K562 (cell line): ENCODE results near the gene SCFD1. TPM values are rescaled to one million over a fixed set of nuclear protein-coding genes. Genes with fewer than 3 reads are reported as not detected.
"Not testable (repeated sequence)": the region's sequence is repeated elsewhere in the genome, so short reads cannot be mapped to it uniquely, and the experiment has no call there.

Experiments used
- ATAC-seq: fragments of 200-7000 bp; cut with Tn5 transposase; 3 replicates; pipeline ENCODE4 v1.9.1; 2020; ENCODE audit warnings: moderate library complexity
- BruUV-seq: library from RNA; stranded (reverse); fragments of 400-500 nt; replicated peaks from 2 replicates; lab custom pipeline; 2021; lab: Mats Ljungman, UMichigan
- CTCF ChIA-PET: fragments of 300-600 bp; formaldehyde crosslinking; extraction: SDS; loops from one replicate; lab custom pipeline; 2021; ENCODE audit warnings: low intra/inter-chr PET ratio; lab: Yijun Ruan, JAX
- POLR2A ChIA-PET: fragments of 300-600, 350-650 bp; sonication (Branson Sonifier 250); formaldehyde crosslinking; extraction: SDS; loops from one replicate; lab custom pipeline; 2021; ENCODE audit warnings: antibody characterized with exemption, inconsistent platforms; lab: Yijun Ruan, JAX
- DNase-seq, 4 experiments: peaks; one replicate each; pipeline versions ENCODE4 v3.0.0 to v3.0.0-alpha.2; 2011 to 2018; ENCODE audit warnings: low spot score in 3 of 4, mixed read lengths in 3 of 4; ENCODE audit errors: extremely low read depth in 1 of 4
- FAIRE-seq: peaks from 2 replicates; lab custom pipeline; 2011; peaks lifted over from hg19 to GRCh38; lab: Jason Lieb, UNC
- H2AFZ ChIP-seq: 2 replicates; pipeline ENCODE4 v1.6.0; 2011; ENCODE audit warnings: low read depth, low read length, control low read depth, inconsistent platforms
- H3K27ac ChIP-seq: fragments of 200-600 bp; 3 replicates; pipeline ENCODE4 v1.8.0; 2011; ENCODE audit warnings: low read depth, mild to moderate bottlenecking, control low read depth, inconsistent platforms, low read length, moderate library complexity, mixed read lengths; ENCODE audit errors: extremely low read depth
- H3K27me3 ChIP-seq, 2 experiments: fragments of 300-600 bp in 1 of 2; 2 replicates in 1 of 2; 3 replicates in 1 of 2; pipeline versions ENCODE4 v1.6.0 to v1.8.0; 2011; ENCODE audit warnings: inconsistent platforms in 2 of 2, low read length in 2 of 2, mild to moderate bottlenecking in 1 of 2, mixed read lengths in 1 of 2, moderate library complexity in 1 of 2; ENCODE audit not compliant: control insufficient read depth in 2 of 2, insufficient read depth in 2 of 2
- H3K36me3 ChIP-seq: fragments of 300-600 bp; 3 replicates; pipeline ENCODE4 v1.8.0; 2011; ENCODE audit warnings: mild to moderate bottlenecking, low read length, inconsistent platforms; ENCODE audit not compliant: control insufficient read depth, insufficient read depth
- H3K4me1 ChIP-seq, 2 experiments: fragments of 200-600 bp in 1 of 2; replicated peaks in 1 of 2; 2 replicates in 1 of 2; 3 replicates in 1 of 2; pipeline versions ENCODE4 v1.5.1 to v1.8.0; 2011; ENCODE audit warnings: inconsistent platforms in 2 of 2, low read length in 2 of 2, mild to moderate bottlenecking in 1 of 2, mixed read lengths in 1 of 2, moderate library complexity in 1 of 2; ENCODE audit not compliant: control insufficient read depth in 2 of 2, insufficient read depth in 2 of 2
- H3K4me2 ChIP-seq: 2 replicates; pipeline ENCODE4 v1.6.1; 2011; ENCODE audit warnings: low read length, control low read depth, inconsistent platforms, mixed read lengths; ENCODE audit not compliant: insufficient read depth
- H3K4me3 ChIP-seq: fragments of 200-600 bp; sonication (generic), shearing (Covaris generic); 2 replicates; pipeline ENCODE4 v1.5.1; 2016; ENCODE audit warnings: control low read depth, inconsistent platforms
- H3K79me2 ChIP-seq: fragments of 200-600 bp; 3 replicates; pipeline ENCODE4 v1.8.0; 2011; ENCODE audit warnings: low read length, inconsistent platforms; ENCODE audit not compliant: control insufficient read depth, insufficient read depth
- H3K9ac ChIP-seq, 2 experiments: 2 replicates each; pipeline versions ENCODE4 v1.6.0 to v1.6.1; 2011; ENCODE audit warnings: low read depth in 2 of 2, low read length in 2 of 2, control low read depth in 1 of 2, inconsistent platforms in 1 of 2, mild to moderate bottlenecking in 1 of 2, mixed read lengths in 1 of 2; ENCODE audit not compliant: insufficient read depth in 1 of 2
- H3K9me1 ChIP-seq: one replicate; pipeline ENCODE4 v1.6.0; 2011; ENCODE audit warnings: inconsistent platforms, mild to moderate bottlenecking, low read length, moderate library complexity; ENCODE audit not compliant: control insufficient read depth, insufficient read depth
- H3K9me3 ChIP-seq: replicated peaks from 2 replicates; pipeline ENCODE4 v1.5.1; 2011; ENCODE audit warnings: low read depth, low read length, inconsistent platforms; ENCODE audit not compliant: control insufficient read depth, insufficient read depth
- H4K20me1 ChIP-seq: replicated peaks from 2 replicates; pipeline ENCODE4 v1.6.1; 2011; ENCODE audit warnings: low read length, inconsistent platforms, mixed read lengths; ENCODE audit not compliant: control insufficient read depth, insufficient read depth
- NONO ChIP-seq, 2 experiments: fragments of 200-400 bp in 1 of 2; fragments of 450-650 bp in 1 of 2; formaldehyde crosslinking in 1 of 2; IDR thresholded peaks; 2 replicates each; pipeline ENCODE4 v1.6.1; 2017; ENCODE audit warnings: low read depth in 2 of 2, mild to moderate bottlenecking in 2 of 2, moderate library complexity in 2 of 2, low read length in 1 of 2
- WGBS: fragments of 100-300 bp; shearing (Covaris generic); methylation state at CpG from one replicate; pipeline ENCODE4 v1.1.6; 2016; ENCODE audit warnings: low coverage, mixed read lengths; ENCODE audit not compliant: insufficient coverage; ENCODE audit errors: missing lambda C conversion rate; 5-methylcytosine and 5-hydroxymethylcytosine counted together
- in situ Hi-C: fragments of 300-500 bp; cut with MboI; formaldehyde crosslinking; loops from 4 replicates; pipeline ENCODE4 v1.15.0; 2018; ENCODE audit warnings: inconsistent platforms, mixed read lengths
- intact Hi-C: fragments of 100-400 bp; cut with micrococcal nuclease; formaldehyde crosslinking; loops from 2 replicates; pipeline ENCODE4 v1.14.2; 2022
- polyA plus RNA-seq, 8 experiments: library from polyadenylated mRNA; depleted of rRNA in 4 of 8; stranded (reverse) in 5 of 8; unstranded in 3 of 8; fragments of >200 nt; fragmentation: Nextera tagmentation in 2 of 8; fragmentation: Illumina TruSeq in 1 of 8; extraction: Ambion mirVana in 2 of 8; extraction: Trizol in 1 of 8; gene quantifications; 2 replicates each; pipeline versions ENCODE4 v1.2.1 to v1.2.3, GENCODE V29; 2011 to 2014; ENCODE audit warnings: inconsistent platforms in 1 of 8, missing spikeins in 1 of 8
- total RNA-seq, 7 experiments: library from RNA; depleted of rRNA in 6 of 7; stranded (reverse); fragments of >200 nt in 6 of 7; fragmentation: Illumina TruSeq in 2 of 7; extraction: Trizol in 2 of 7; gene quantifications; 2 replicates each; pipeline versions ENCODE4 v1.2.1 to v1.2.3, GENCODE V29; 2011 to 2021; ENCODE audit warnings: low replicate concordance in 1 of 7
- TF ChIP-seq, protein P1 (sequence below), 3 experiments: IDR thresholded peaks in 2 of 3; conservative IDR thresholded peaks in 1 of 3; 2 replicates each; pipeline ENCODE4 v1.5.1; 2011 to 2012; ENCODE audit warnings: low read length in 3 of 3, mild to moderate bottlenecking in 3 of 3, control low read depth in 2 of 3, improper control_type of control experiment in 1 of 3, inconsistent platforms in 1 of 3, low read depth in 1 of 3, mixed read lengths in 1 of 3, moderate library complexity in 1 of 3; ENCODE audit not compliant: insufficient read depth in 2 of 3

The SCFD1 gene
- total and polyA plus RNA-seq, 9 of the 15 experiments (the other 6 are each of a cell fraction or from before 2014, with no cell fraction given): 48.9 to 112 (median 75.2) TPM

DNA sequence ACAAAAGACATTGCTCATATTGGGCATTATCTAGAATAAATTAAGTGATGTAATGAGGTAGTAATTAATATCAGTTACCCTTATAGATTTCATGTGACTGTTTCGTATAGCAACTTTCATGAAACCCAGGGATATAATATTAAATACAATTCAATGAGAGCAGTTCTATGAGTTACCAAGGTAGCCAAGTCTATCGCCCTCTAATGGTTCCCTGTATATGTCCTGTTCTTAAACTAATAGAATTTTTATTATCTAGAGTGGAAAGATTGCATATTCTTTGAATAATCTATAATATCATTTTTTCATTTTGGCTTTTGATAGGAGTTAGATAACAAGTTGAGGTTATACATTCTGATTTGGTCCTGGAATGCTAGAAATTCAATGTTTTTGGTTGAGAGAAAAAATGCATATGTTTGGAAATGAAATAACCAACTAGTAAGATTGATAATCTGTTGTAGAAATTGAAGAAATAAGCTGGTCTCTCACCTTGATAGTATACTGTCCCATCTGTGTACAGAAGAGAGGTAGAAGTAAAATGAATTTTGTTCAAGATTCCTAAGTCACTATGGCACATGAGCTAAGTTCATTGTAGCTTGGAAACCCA is 59.7 kb downstream of the SCFD1 start:
- WGBS: 69% methylated on average over 2 of the region's 2 CpGs
- no peak for FAIRE-seq
- CTCF ChIA-PET: interaction anchor here (0.6 kb wide), 1 partner anchor 225 kb away, joined by 5 read pairs; no protein-coding TSS in a partner anchor

DNA sequence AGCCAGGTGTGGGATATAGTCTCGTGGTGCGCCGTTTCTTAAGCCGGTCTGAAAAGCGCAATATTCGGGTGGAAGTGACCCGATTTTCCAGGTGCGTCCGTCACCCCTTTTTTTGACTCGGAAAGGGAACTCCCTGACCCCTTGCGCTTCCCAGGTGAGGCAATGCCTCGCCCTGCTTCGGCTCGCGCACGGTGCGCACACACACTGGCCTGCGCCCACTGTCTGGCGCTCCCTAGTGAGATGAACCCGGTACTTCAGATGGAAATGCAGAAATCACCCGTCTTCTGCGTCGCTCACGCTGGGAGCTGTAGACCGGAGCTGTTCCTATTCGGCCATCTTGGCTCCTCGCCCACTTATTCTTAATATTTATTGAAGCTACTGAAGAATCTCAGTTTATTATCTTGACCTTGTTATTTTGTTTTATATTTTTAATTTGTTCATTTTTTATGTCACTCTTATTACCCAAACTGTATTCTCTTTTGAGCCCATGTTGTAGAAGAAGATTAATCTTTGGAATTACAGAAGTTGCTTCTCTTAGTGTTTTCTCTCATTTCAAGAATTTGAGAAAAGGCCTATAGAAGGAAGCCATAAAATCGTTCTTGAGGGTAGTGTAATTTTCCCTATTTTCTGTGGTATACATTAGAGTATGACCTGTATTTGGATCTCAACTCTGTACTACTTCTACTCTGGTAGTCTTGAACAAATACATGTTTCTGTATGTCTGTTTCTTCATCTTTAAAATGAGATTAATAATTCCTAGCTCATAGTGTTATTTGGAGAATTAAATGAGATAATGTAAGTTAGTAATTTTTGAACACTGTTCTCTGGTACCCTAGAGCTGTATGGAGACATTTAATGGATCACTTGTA is 68.6 kb downstream of the SCFD1 start:
- H3K4me2 ChIP-seq, ATAC-seq, DNase-seq, H3K27me3 ChIP-seq, H3K9me1 ChIP-seq, H3K79me2 ChIP-seq, H3K4me3 ChIP-seq, CTCF ChIA-PET, FAIRE-seq, POLR2A ChIA-PET, H4K20me1 ChIP-seq, H3K4me1 ChIP-seq, in situ Hi-C loops, H3K9me3 ChIP-seq, BruUV-seq, intact Hi-C loops: not testable (repeated sequence)
- Histone ChIP-seq H3K27ac (peak overlapping the region; percentile 52; the same call in 1 of the 3 replicates), H3K9ac (0 out of 4 replicates have a peak overlapping the region, but pooled peaks of 1 of the 2 experiments have one; percentile 45), H3K36me3 (peaks cover 20% of the 10 kb centered on the region; the same call in 1 of the 3 replicates), H2AFZ (peak overlapping the region; percentile 63; the same call in 1 of the 2 replicates)
- WGBS: 88% methylated on average over 10 of the region's 28 CpGs

More for the DNA sequence above, 59.7 kb downstream of the SCFD1 start:
- H3K4me3 ChIP-seq: no peak overlapping the region
- H3K36me3 ChIP-seq: peaks cover 36% of the 10 kb centered on the region; the same call in 2 of the 3 replicates
- DNase-seq: peak in 1 of 4 experiments; percentile 7
- no peaks in the 10 kb centered on the region for H3K27me3 ChIP-seq
- no peaks in the 10 kb centered on the region for H3K4me1 ChIP-seq
- intact Hi-C loops: no loop called here
- no peak for ATAC-seq
- no TSS peak for BruUV-seq
- H4K20me1 ChIP-seq: no peaks in the 10 kb centered on the region
- no peak overlapping the region for H3K4me2 ChIP-seq
- no peak overlapping the region for H3K9ac ChIP-seq
- in situ Hi-C loops: no loop called here
- no peak overlapping the region for H3K27ac ChIP-seq
- TF ChIP-seq NONO (IDR thresholded peaks at IDR 0.05; ENCODE audit: low read depth in 2 of 2, low read length in 1 of 2): no peak
- TF ChIP-seq, protein P1, sequence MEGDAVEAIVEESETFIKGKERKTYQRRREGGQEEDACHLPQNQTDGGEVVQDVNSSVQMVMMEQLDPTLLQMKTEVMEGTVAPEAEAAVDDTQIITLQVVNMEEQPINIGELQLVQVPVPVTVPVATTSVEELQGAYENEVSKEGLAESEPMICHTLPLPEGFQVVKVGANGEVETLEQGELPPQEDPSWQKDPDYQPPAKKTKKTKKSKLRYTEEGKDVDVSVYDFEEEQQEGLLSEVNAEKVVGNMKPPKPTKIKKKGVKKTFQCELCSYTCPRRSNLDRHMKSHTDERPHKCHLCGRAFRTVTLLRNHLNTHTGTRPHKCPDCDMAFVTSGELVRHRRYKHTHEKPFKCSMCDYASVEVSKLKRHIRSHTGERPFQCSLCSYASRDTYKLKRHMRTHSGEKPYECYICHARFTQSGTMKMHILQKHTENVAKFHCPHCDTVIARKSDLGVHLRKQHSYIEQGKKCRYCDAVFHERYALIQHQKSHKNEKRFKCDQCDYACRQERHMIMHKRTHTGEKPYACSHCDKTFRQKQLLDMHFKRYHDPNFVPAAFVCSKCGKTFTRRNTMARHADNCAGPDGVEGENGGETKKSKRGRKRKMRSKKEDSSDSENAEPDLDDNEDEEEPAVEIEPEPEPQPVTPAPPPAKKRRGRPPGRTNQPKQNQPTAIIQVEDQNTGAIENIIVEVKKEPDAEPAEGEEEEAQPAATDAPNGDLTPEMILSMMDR (IDR thresholded peaks at IDR 0.05 in 2 of 3, conservative IDR thresholded peaks at IDR 0.05 in 1 of 3; ENCODE audit: insufficient read depth in 2 of 3, low read depth in 1 of 3, low read length in 3 of 3): peak in 1 of 3 experiments; percentile 37; a peak in 2 of 6 replicates
- H3K9me1 ChIP-seq: no peaks in the 10 kb centered on the region
- H2AFZ ChIP-seq: no peak overlapping the region
- H3K9me3 ChIP-seq: no peaks in the 10 kb centered on the region
- POLR2A ChIA-PET: no interaction called here
- H3K79me2 ChIP-seq: no peaks in the 10 kb centered on the region
